B cell (primary cell): Measurements from ENCODE around the gene PMM1.
"Not testable (repeated sequence)": the region's sequence is repeated elsewhere in the genome, so short reads cannot be mapped to it uniquely, and the experiment has no call there.

Experiments used
- EZH2 ChIP-seq: IDR thresholded peaks from 2 replicates; pipeline ENCODE4 v1.6.1; 2012; ENCODE audit warnings: borderline replicate concordance, low read depth, mild to moderate bottlenecking, moderate library complexity, low read length; ENCODE audit not compliant: insufficient read depth, poor library complexity, severe bottlenecking
- TF ChIP-seq, protein P1 (sequence below): fragments of 200-600 bp; IDR thresholded peaks from one replicate; pipeline ENCODE4 v1.8.0; 2022; ENCODE audit warnings: antibody characterized with exemption, mild to moderate bottlenecking

- TF ChIP-seq, protein P1, sequence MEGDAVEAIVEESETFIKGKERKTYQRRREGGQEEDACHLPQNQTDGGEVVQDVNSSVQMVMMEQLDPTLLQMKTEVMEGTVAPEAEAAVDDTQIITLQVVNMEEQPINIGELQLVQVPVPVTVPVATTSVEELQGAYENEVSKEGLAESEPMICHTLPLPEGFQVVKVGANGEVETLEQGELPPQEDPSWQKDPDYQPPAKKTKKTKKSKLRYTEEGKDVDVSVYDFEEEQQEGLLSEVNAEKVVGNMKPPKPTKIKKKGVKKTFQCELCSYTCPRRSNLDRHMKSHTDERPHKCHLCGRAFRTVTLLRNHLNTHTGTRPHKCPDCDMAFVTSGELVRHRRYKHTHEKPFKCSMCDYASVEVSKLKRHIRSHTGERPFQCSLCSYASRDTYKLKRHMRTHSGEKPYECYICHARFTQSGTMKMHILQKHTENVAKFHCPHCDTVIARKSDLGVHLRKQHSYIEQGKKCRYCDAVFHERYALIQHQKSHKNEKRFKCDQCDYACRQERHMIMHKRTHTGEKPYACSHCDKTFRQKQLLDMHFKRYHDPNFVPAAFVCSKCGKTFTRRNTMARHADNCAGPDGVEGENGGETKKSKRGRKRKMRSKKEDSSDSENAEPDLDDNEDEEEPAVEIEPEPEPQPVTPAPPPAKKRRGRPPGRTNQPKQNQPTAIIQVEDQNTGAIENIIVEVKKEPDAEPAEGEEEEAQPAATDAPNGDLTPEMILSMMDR, result not testable (repeated sequence)
- not testable (repeated sequence) for TF ChIP-seq EZH2
Observed at GRCh38 chr22:41634610-41635009, 45.0 kb upstream of the PMM1 start.
